HepG2 (cell line): ENCODE results near the gene TRAPPC4. TPM values are rescaled to one million over a fixed set of nuclear protein-coding genes. Genes with fewer than 3 reads are reported as not detected.

Experiments
- FUBP1 ChIP-seq: sonication (generic); formaldehyde crosslinking; IDR thresholded peaks from 2 replicates; pipeline ENCODE4 v1.5.1; 2020; ENCODE audit warnings: missing genetic modification reagents, mild to moderate bottlenecking, borderline replicate concordance
- GATAD1 ChIP-seq: IDR thresholded peaks from 2 replicates; pipeline ENCODE4 v1.6.1; 2016; ENCODE audit warnings: missing genetic modification reagents, missing compliant biosample characterization
- HDAC1 ChIP-seq: sonication (generic); formaldehyde crosslinking; IDR thresholded peaks from 2 replicates; pipeline ENCODE4 v1.5.1; 2020; ENCODE audit warnings: mild to moderate bottlenecking, missing genetic modification reagents
- HNF4A ChIP-seq: sonication (generic); formaldehyde crosslinking; IDR thresholded peaks from 2 replicates; pipeline ENCODE4 v1.4.0; 2020; ENCODE audit warnings: missing genetic modification reagents
- HOMEZ ChIP-seq: IDR thresholded peaks from 2 replicates; pipeline ENCODE4 v1.6.1; 2016; ENCODE audit warnings: low read depth
- MEF2D ChIP-seq: sonication (generic); formaldehyde crosslinking; IDR thresholded peaks from 2 replicates; pipeline ENCODE4 v1.5.1; 2020; ENCODE audit warnings: mild to moderate bottlenecking, missing genetic modification reagents
- MZF1 ChIP-seq: sonication (generic); formaldehyde crosslinking; IDR thresholded peaks from 2 replicates; pipeline ENCODE4 v1.8.1; 2023; ENCODE audit warnings: mild to moderate bottlenecking, missing genetic modification reagents, borderline replicate concordance
- NFIB ChIP-seq: sonication (generic); formaldehyde crosslinking; IDR thresholded peaks from 2 replicates; pipeline ENCODE4 v1.9.0; 2021; ENCODE audit warnings: missing genetic modification reagents, mild to moderate bottlenecking, borderline replicate concordance
- NFYB ChIP-seq: sonication (generic); formaldehyde crosslinking; IDR thresholded peaks from 2 replicates; pipeline ENCODE4 v1.4.0; 2020; ENCODE audit warnings: missing genetic modification reagents
- RORA ChIP-seq: sonication (generic); formaldehyde crosslinking; IDR thresholded peaks from 2 replicates; pipeline ENCODE4 v1.5.0; 2020; ENCODE audit warnings: mild to moderate bottlenecking, missing genetic modification reagents, moderate library complexity
- TFE3 ChIP-seq: IDR thresholded peaks from 2 replicates; pipeline ENCODE4 v1.6.1; 2016
- TRIM22 ChIP-seq: fragments of 450-650 bp; IDR thresholded peaks from 2 replicates; pipeline ENCODE4 v1.6.1; 2017
- ZBTB26 ChIP-seq: IDR thresholded peaks from 2 replicates; pipeline ENCODE4 v1.6.1; 2016; ENCODE audit warnings: missing compliant biosample characterization, missing genetic modification reagents, borderline replicate concordance
- ZBTB42 ChIP-seq: sonication (generic); formaldehyde crosslinking; IDR thresholded peaks from 2 replicates; pipeline ENCODE4 v1.5.0; 2020; ENCODE audit warnings: mild to moderate bottlenecking, missing genetic modification reagents
- ZFY ChIP-seq: sonication (generic); formaldehyde crosslinking; IDR thresholded peaks from 2 replicates; pipeline ENCODE4 v1.4.0; 2020; ENCODE audit warnings: missing genetic modification reagents
- ZNF275 ChIP-seq: sonication (generic); formaldehyde crosslinking; IDR thresholded peaks from 2 replicates; pipeline ENCODE4 v1.8.0; 2022; ENCODE audit warnings: missing genetic modification reagents, mild to moderate bottlenecking, inconsistent platforms, borderline replicate concordance
- ZNF383 ChIP-seq: sonication (generic); formaldehyde crosslinking; IDR thresholded peaks from 2 replicates; pipeline ENCODE4 v1.4.0; 2020; ENCODE audit warnings: missing genetic modification reagents, mild to moderate bottlenecking, borderline replicate concordance
- ZNF530 ChIP-seq: sonication (generic); formaldehyde crosslinking; IDR thresholded peaks from 2 replicates; pipeline ENCODE4 v1.5.0; 2020; ENCODE audit warnings: low read depth, mild to moderate bottlenecking, missing genetic modification reagents
- ZNF615 ChIP-seq: sonication (generic); formaldehyde crosslinking; IDR thresholded peaks from 2 replicates; pipeline ENCODE4 v1.5.0; 2020; ENCODE audit warnings: mild to moderate bottlenecking, missing genetic modification reagents, borderline replicate concordance
- ZNF720 ChIP-seq: sonication (generic); formaldehyde crosslinking; IDR thresholded peaks from 2 replicates; pipeline ENCODE4 v1.4.0; 2020; ENCODE audit warnings: missing genetic modification reagents
- ZNF776 ChIP-seq: sonication (generic); formaldehyde crosslinking; IDR thresholded peaks from 2 replicates; pipeline ENCODE4 v1.4.0; 2020; ENCODE audit warnings: mild to moderate bottlenecking, missing genetic modification reagents
- polyA plus RNA-seq, 8 experiments: library from polyadenylated mRNA; depleted of rRNA in 3 of 8; stranded (reverse) in 7 of 8; unstranded in 1 of 8; fragments of >200 nt; fragmentation: Illumina TruSeq in 4 of 8; extraction: Trizol in 4 of 8; gene quantifications; 2 replicates each; pipeline versions ENCODE4 v1.2.1 to v1.2.3, GENCODE V29; 2011 to 2016; ENCODE audit warnings: low read depth in 4 of 8, missing spikeins in 1 of 8, mixed read lengths in 1 of 8; ENCODE audit not compliant: insufficient read depth in 1 of 8
- total RNA-seq, 5 experiments: library from RNA; depleted of rRNA; stranded (reverse); fragments of >200 nt; fragmentation: Illumina TruSeq; extraction: Trizol; gene quantifications; 2 replicates each; pipeline ENCODE4 v1.2.3, GENCODE V29; 2016; ENCODE audit warnings: low read depth in 1 of 5

TRAPPC4 gene
- total and polyA plus RNA-seq, 2 of the 13 experiments (the other 11 are each of a cell fraction or from before 2014, with no cell fraction given) = 97.4 to 140 TPM

- TF ChIP-seq FUBP1 (CRISPR knock-in tag) (no peak), GATAD1 (CRISPR knock-in tag) (peak; percentile 76), MEF2D (CRISPR knock-in tag) (peak; percentile 68; the same call in 1 of the 2 replicates), ZNF530 (CRISPR knock-in tag) (no peak), ZNF720 (CRISPR knock-in tag) (no peak), TFE3 (CRISPR knock-in tag) (peak; percentile 93), ZFY (CRISPR knock-in tag) (peak; percentile 28; the same call in 1 of the 2 replicates), RORA (CRISPR knock-in tag) (no peak), MZF1 (CRISPR knock-in tag) (no peak), ZNF275 (CRISPR knock-in tag) (0 out of 2 replicates have a peak, but pooled peaks have one; percentile 45), HDAC1 (CRISPR knock-in tag) (peak; percentile 31; the same call in 1 of the 2 replicates), NFIB (CRISPR knock-in tag) (no peak), ZBTB42 (CRISPR knock-in tag) (no peak), HNF4A (peak; percentile 54; the same call in 1 of the 2 replicates), HOMEZ (CRISPR knock-in tag) (peak; percentile 62), NFYB (CRISPR knock-in tag) (peak; percentile 54; the same call in 1 of the 2 replicates), ZNF615 (CRISPR knock-in tag) (no peak), ZNF383 (no peak), ZBTB26 (CRISPR knock-in tag) (no peak; the same call in 1 of the 2 replicates), TRIM22 (no peak), ZNF776 (no peak; the same call in 1 of the 2 replicates)
Measured at GRCh38 chr11:119030329-119031047, 11.9 kb downstream of the TRAPPC4 start, which contains the start of gene SLC37A4 (continued).
